Activated naive CD8-positive, alpha-beta T cell treated with anti-CD3 and anti-CD28 coated beads, Interleukin-2, amount 10 ng/mL, durations not matched to agents 7 days and 5 days (primary cell): ENCODE measurements around the gene SERPINA4. TPM values are rescaled to one million over a fixed set of nuclear protein-coding genes. Genes with fewer than 3 reads are reported as not detected.

Source experiments
- ATAC-seq: fragments of 150-1000 bp; cut with Tn5 transposase; one replicate; pipeline ENCODE4 v1.10.0; 2021; ENCODE audit warnings: low read depth, moderate library complexity
- POLR2A ChIA-PET: fragments of 350-600 bp; sonication (Branson Sonifier 250); formaldehyde crosslinking; loops from one replicate; lab custom pipeline; 2021; ENCODE audit warnings: antibody characterized with exemption; lab: Charles Lee
- DNase-seq: peaks from one replicate; pipeline ENCODE4 v3.0.0; 2021
- H3K27ac Mint-ChIP-seq: one replicate; pipeline ENCODE4 v1.8.0; 2022; ENCODE audit warnings: mild to moderate bottlenecking, mixed read lengths
- H3K27me3 Mint-ChIP-seq: one replicate; pipeline ENCODE4 v1.8.0; 2022; ENCODE audit warnings: mild to moderate bottlenecking, moderate library complexity, mixed read lengths
- H3K36me3 Mint-ChIP-seq: one replicate; pipeline ENCODE4 v1.8.0; 2021; ENCODE audit warnings: mild to moderate bottlenecking, mixed read lengths
- H3K4me1 Mint-ChIP-seq: one replicate; pipeline ENCODE4 v1.8.0; 2021; ENCODE audit warnings: mixed read lengths
- H3K4me3 Mint-ChIP-seq: one replicate; pipeline ENCODE4 v1.8.0; 2022; ENCODE audit warnings: mild to moderate bottlenecking, moderate library complexity, mixed read lengths
- H3K9me3 Mint-ChIP-seq: one replicate; pipeline ENCODE4 v1.8.0; 2021; ENCODE audit warnings: mixed read lengths
- total RNA-seq, 2 experiments: library from RNA; stranded (reverse); gene quantifications; one replicate each; pipeline ENCODE4 v1.2.3, GENCODE V29; 2021

SERPINA4 gene
- total RNA-seq, 2 experiments from 2014 or later: not detected

DNA sequence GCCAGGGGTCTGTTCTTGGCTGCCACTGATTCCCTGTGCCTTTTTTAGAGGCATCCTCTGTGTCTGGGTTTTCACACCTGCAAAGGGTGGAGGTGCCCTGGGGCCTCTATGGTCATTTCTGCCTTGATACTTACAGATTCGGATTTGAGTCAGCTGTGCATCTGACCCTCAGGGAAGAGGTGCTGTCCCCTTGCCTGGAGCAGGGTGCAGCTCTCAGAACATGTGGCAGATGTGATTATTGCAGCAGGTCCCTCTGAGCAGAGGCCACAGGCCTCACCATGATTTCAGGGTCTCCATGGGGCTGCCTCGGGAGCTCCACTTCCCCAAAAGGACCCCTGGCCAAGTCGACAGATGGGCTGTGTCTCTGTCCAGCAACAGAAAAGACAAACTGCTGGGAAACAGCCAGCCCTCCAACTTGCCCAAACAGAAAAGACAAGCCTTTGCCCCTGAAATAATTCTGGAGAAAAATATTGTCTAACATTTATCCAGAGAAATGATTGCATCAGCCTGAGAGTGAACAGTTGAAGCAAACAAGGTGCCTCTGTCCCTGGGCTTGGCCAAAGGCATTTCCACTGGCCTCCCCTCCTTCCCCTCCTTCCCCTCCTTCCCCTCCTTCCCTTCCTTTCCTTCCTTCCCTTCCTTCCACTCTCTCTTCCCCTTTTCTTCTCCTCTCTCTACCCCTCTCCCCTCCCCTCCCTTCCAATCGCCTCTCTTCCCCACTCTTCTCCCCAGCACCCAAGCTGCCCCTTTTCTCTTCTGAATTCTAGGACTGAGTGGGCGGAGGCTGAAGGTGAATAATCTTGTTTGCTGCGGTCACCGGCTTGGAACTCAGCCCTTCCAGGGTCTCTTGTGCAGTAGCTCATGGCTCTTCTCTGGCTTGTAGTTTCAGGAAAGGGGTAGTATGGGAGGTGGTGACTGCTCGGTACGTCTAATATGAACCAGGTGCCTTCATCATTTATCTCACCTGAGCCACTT is 51.6 kb downstream of the SERPINA4 start:
- Mint-ChIP-seq H3K27me3 (no peaks in the 10 kb centered on the region), H3K9me3 (peaks cover 12% of the 10 kb centered on the region), H3K27ac (no peak overlapping the region), H3K36me3 (no peaks in the 10 kb centered on the region), H3K4me1 (no peaks in the 10 kb centered on the region), H3K4me3 (no peak overlapping the region)
- DNase-seq (no peak), ATAC-seq (no peak)
- POLR2A ChIA-PET: no interaction called here

DNA sequence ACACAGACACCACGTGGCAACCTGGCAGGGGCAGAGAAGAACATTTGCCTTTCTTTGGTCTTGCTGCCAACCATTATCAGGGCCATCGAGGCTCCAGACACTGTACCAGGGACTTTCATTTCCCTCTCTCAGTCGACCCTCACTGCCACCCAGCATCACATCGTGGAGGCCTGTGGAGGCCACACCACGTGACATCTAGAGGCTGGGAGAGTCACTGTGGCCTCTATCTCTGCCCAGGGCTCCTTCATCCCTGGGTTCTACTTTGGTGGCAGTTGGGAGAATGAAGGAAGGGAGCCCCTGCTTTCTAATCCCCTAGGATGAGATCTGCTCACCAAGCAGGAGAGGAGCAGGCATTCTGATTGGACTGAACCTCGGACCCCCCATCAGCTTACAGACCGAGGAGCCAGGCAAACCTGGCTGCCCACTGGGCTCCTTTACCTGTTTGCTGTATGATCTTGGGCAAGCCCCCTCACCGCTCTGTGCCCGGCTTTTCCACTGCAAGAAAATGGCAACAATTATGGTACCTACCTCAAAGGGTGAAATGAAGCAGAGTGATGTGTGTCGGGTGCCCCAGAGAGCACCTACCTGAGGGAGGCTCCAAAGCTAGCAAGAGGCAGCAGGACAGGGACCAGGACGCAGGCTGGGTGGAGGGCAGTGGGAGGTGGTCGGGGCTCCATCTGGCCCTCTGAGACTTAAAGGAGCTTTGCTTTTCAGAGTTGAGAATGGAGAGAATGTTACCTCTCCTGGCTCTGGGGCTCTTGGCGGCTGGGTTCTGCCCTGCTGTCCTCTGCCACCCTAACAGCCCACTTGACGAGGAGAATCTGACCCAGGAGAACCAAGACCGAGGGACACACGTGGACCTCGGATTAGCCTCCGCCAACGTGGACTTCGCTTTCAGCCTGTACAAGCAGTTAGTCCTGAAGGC is 52.7 kb downstream of the SERPINA4 start:
- Mint-ChIP-seq H3K36me3 (peaks cover 2% of the 10 kb centered on the region), H3K4me1 (no peaks in the 10 kb centered on the region), H3K27me3 (no peaks in the 10 kb centered on the region), H3K27ac (no peak overlapping the region), H3K4me3 (no peak overlapping the region), H3K9me3 (peaks cover 17% of the 10 kb centered on the region)
- DNase-seq (no peak), ATAC-seq (no peak)
- POLR2A ChIA-PET: no interaction called here

DNA sequence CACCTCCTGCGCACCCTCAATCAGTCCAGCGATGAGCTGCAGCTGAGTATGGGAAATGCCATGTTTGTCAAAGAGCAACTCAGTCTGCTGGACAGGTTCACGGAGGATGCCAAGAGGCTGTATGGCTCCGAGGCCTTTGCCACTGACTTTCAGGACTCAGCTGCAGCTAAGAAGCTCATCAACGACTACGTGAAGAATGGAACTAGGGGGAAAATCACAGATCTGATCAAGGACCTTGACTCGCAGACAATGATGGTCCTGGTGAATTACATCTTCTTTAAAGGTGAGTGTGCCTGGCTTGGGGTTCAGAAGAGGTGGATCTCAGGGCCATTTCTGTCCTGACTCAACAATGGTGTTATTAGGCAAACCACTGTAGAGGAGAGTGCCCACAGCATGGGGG is 53.6 kb downstream of the SERPINA4 start:
- DNase-seq (no peak), ATAC-seq (no peak)
- Mint-ChIP-seq H3K9me3 (peaks cover 14% of the 10 kb centered on the region), H3K27me3 (no peaks in the 10 kb centered on the region), H3K4me3 (no peak overlapping the region), H3K4me1 (no peaks in the 10 kb centered on the region), H3K27ac (no peak overlapping the region), H3K36me3 (peaks cover 2% of the 10 kb centered on the region)
- POLR2A ChIA-PET: no interaction called here

DNA sequence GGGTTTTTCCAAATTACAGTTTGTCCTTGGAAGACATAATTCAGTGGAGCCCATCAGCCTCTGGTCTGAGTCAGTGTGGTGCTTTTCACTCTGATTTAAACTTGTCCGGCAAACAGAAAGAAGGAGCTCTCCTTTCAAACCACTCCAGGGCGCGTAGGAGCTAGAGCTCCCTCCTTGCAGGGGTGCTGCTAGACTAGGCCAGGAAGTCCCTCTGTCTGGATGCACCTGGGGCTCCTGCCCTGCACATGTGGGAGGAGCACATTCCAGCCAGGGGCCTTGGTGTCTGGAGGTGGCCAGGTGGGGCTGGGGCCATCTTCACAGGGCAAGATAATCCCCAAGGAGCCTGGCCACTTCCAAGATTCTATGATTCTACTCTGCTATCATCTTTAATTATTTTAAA is 54.0 kb downstream of the SERPINA4 start:
- Mint-ChIP-seq H3K36me3 (peaks cover 2% of the 10 kb centered on the region), H3K4me1 (no peaks in the 10 kb centered on the region), H3K4me3 (no peak overlapping the region), H3K9me3 (peaks cover 14% of the 10 kb centered on the region), H3K27ac (no peak overlapping the region), H3K27me3 (no peaks in the 10 kb centered on the region)
- DNase-seq: no peak
- POLR2A ChIA-PET: no interaction called here
- no peak for ATAC-seq

DNA sequence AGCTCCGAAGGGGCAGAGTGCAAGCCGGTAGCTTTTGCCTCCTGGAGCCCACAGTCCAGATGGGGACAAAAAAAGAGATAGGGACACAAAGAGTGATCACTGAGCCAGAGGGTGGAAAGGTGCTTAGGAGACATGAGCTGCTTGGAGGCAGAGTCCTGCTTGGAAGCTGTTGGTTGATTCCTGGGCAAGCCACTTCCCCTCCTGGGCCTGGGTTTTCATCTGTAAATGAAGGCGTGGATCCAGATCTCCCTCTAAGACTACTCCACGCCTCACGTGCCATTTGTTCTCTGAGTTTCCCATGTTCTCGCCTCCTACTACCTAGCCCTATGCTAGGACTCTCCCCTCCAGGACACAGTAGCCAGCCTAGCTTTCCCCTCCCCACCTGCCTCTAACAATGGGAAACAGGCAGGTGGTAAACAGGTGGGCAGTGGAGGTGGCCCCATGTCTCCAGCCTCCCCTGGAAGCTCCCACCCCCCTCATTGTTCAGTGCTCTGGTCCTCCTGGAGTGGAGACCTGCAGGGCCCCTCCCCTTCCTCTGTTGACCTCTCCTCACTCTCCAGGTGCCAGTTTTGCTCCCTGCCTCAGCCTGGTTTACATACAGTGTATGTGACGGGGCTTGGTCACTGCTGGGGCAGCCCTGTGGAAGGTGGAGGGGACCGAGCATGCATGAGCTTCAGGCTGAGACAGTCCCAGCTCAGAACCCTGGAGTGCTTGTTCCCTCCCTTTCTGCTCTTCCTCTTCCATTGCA is 54.8 kb downstream of the SERPINA4 start:
- no peak for ATAC-seq

DNA sequence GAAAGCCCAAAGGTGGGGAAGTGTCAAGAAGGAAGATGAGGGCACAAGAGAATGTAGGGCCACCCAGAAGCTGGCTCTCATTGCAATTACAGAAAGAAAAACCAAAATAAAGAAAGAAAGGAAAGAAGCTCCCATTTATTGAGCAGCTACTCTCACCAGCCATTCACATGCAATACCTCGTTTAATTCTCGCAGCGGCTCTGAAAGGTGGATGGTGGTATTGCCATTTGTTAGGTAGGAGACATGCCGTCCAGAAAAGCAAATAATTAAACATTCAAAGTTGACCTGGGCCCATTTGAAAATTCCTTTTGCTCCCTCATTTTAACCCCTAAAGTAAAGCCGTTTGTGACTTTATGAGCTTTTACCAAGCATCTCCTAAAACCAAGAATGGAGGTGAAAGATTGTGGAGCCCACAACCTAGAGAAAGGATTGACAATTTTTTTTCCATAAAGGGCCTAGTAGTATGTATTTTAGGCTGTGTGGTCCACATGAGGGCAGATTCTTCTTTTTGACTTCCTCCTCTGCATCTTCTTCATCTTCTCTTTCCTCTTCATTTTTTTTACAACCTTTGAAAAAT is 56.2 kb downstream of the SERPINA4 start:
- POLR2A ChIA-PET: interaction anchor here (0.5 kb wide), 1 partner anchor 917 kb away, joined by 3 read pairs; no protein-coding TSS in a partner anchor
- Mint-ChIP-seq H3K9me3 (peaks cover 14% of the 10 kb centered on the region), H3K27ac (no peak overlapping the region), H3K36me3 (peaks cover 2% of the 10 kb centered on the region), H3K27me3 (no peaks in the 10 kb centered on the region), H3K4me1 (no peaks in the 10 kb centered on the region), H3K4me3 (no peak overlapping the region)
- ATAC-seq (no peak), DNase-seq (no peak)

More for the DNA sequence above, 54.8 kb downstream of the SERPINA4 start:
- H3K27ac Mint-ChIP-seq: no peak overlapping the region
- H3K4me1 Mint-ChIP-seq: no peaks in the 10 kb centered on the region
- no peaks in the 10 kb centered on the region for H3K27me3 Mint-ChIP-seq
- H3K4me3 Mint-ChIP-seq: no peak overlapping the region
- peaks cover 2% of the 10 kb centered on the region for H3K36me3 Mint-ChIP-seq
- DNase-seq: no peak
- POLR2A ChIA-PET: no interaction called here
- peaks cover 14% of the 10 kb centered on the region for H3K9me3 Mint-ChIP-seq

DNA sequence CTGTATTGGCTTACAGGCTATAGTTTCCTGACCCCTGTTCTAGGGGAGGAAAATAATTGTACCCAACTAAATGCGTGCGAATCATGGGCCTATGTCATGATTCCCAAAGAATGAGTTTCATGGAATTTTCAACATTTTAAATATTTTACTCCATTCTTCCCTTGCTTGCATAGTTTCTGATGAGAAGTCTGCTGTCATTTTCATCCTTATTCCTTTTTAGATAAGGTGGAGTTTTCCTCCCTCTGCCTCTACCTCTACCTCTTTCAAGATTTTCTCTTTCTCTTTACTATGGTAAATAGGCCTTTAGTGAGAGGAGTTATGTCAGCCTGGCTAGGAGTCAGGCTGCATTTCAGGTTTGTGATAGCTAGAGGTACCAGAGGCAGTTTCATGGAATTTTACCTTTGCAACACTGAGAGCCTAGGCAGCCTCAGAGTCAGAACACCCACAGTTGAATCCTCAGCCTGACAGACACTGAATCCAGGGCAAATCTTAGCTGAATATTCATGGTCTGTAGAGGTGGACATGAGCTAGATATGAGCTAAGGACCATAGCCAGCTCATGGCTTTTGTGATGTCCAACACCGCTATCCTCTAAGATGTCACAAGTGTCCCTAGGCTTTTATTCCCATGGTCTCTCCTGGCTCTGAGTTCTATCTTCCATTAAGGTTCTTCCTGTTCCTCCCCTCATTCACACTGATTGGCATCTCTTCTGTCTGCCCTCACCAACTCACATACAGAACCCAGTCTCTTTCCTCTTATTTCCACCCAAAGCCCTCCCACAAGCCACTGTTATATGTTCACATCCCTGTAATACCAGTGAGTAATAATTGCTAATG is 57.0 kb downstream of the SERPINA4 start:
- no peak overlapping the region for H3K27ac Mint-ChIP-seq
- no peaks in the 10 kb centered on the region for H3K4me1 Mint-ChIP-seq
- no peak for ATAC-seq
- no peak for DNase-seq
- H3K36me3 Mint-ChIP-seq: peaks cover 2% of the 10 kb centered on the region
- no peak overlapping the region for H3K4me3 Mint-ChIP-seq
- peaks cover 14% of the 10 kb centered on the region for H3K9me3 Mint-ChIP-seq
- POLR2A ChIA-PET: interaction anchor here (0.5 kb wide), 1 partner anchor 916 kb away, joined by 3 read pairs; no protein-coding TSS in a partner anchor
- H3K27me3 Mint-ChIP-seq: no peaks in the 10 kb centered on the region

DNA sequence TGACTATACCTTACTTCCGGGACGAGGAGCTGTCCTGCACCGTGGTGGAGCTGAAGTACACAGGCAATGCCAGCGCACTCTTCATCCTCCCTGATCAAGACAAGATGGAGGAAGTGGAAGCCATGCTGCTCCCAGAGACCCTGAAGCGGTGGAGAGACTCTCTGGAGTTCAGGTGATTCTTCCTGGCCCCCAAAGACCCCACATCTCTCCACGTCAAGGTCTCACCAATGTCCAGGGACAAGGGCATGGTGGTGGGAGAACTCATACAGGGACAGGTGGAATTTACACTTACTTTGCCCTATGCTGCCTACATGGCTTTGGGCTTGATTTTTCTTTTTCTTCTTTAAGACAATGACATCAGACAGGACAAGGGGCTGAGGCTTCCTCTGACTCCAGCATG is 58.1 kb downstream of the SERPINA4 start:
- DNase-seq (no peak), ATAC-seq (no peak)
- Mint-ChIP-seq H3K9me3 (peaks cover 14% of the 10 kb centered on the region), H3K27me3 (no peaks in the 10 kb centered on the region), H3K36me3 (peaks cover 2% of the 10 kb centered on the region), H3K4me3 (no peak overlapping the region), H3K4me1 (no peaks in the 10 kb centered on the region), H3K27ac (no peak overlapping the region)
- POLR2A ChIA-PET: no interaction called here

Other genes with a start within 250 kb of the SERPINA4 start
- not detected for gene SERPINA6, start 238.1 kb upstream of the SERPINA4 start, total RNA-seq
- not detected for gene SERPINA2, start 194.7 kb upstream of the SERPINA4 start, total RNA-seq
- gene SERPINA1, start 172.8 kb upstream of the SERPINA4 start, total RNA-seq: under 1 TPM in 1 of 2 experiments, not detected in 1; 0.20 TPM
- gene SERPINA11, start 108.6 kb upstream of the SERPINA4 start, total RNA-seq: not detected
- not detected for gene SERPINA9, start 85.2 kb upstream of the SERPINA4 start, total RNA-seq
- not detected for gene SERPINA12, start 52.0 kb upstream of the SERPINA4 start, total RNA-seq
- not detected for gene SERPINA5, start 20.0 kb downstream of the SERPINA4 start, total RNA-seq
- not detected for gene SERPINA3, start 50.9 kb downstream of the SERPINA4 start, total RNA-seq
- gene GSC, start 208.7 kb downstream of the SERPINA4 start, total RNA-seq: not detected